HG02884 (cell line): ENCODE data around the gene C3AR1.
"Not testable (repeated sequence)": the region's sequence is repeated elsewhere in the genome, so short reads cannot be mapped to it uniquely, and the experiment has no call there.

Experiments
- ATAC-seq: cut with Tn5 transposase; IDR thresholded peaks from one replicate; pipeline ENCODE4 v1.9.1; 2021; ENCODE audit warnings: mild to moderate bottlenecking, moderate library complexity; ENCODE audit not compliant: unreplicated experiment

Gene C3AR1

DNA sequence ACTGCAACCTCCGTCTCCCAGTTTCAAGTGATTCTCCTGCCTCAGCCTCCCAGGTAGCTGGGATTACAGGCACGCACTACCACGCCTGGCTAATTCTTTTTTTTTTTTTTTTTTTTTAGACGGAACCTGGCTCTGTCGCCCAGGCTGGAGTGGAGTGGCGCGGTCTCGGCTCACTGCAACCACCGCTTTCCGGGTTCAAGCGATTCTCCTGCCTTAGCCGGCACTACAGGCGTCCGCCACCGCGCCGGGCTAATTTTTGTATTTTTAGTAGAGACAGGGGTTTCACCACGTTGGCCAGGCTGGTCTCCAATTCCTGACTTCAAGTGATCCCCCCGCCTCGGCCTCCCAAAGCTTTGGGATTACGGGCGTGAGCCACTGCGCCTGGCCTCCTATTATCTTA lies 35.1 kb downstream of the C3AR1 start:
- ATAC-seq: not testable (repeated sequence)

- no peak for ATAC-seq
These were observed 36.0 kb downstream of the C3AR1 start for GRCh38 chr12:8030189-8030588.

- ATAC-seq: no peak
These were observed 37.9 kb downstream of the C3AR1 start for GRCh38 chr12:8028267-8028666.

GRCh38 chr12:8027856-8028255 lies 38.3 kb downstream of the C3AR1 start:
- no peak for ATAC-seq

GRCh38 chr12:8026291-8026900 lies 39.8 kb downstream of the C3AR1 start:
- ATAC-seq: peak; percentile 97

- no peak for ATAC-seq
These were observed 47.2 kb downstream of the C3AR1 start for GRCh38 chr12:8018666-8019581.

GRCh38 chr12:8018213-8018612 lies 47.9 kb downstream of the C3AR1 start:
- ATAC-seq: not testable (repeated sequence)

DNA sequence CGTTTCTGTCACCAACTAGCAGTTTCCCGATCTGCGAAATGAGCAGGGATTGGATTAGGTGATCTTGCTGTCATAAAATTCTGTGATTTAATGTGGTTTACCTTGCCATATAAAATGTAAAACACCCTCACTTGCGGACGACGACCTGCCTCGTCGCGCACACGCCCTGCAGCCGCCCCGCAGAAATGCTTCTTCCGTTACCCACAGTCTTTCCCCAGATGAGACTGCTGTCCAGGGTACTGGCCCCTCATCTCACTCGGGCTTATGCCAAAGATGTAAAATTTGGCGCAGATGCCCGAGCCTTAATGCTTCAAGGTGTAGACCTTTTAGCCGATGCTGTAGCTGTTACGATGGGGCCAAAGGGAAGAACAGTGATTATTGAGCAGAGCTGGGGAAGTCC lies 51.3 kb downstream of the C3AR1 start:
- no peak for ATAC-seq

DNA sequence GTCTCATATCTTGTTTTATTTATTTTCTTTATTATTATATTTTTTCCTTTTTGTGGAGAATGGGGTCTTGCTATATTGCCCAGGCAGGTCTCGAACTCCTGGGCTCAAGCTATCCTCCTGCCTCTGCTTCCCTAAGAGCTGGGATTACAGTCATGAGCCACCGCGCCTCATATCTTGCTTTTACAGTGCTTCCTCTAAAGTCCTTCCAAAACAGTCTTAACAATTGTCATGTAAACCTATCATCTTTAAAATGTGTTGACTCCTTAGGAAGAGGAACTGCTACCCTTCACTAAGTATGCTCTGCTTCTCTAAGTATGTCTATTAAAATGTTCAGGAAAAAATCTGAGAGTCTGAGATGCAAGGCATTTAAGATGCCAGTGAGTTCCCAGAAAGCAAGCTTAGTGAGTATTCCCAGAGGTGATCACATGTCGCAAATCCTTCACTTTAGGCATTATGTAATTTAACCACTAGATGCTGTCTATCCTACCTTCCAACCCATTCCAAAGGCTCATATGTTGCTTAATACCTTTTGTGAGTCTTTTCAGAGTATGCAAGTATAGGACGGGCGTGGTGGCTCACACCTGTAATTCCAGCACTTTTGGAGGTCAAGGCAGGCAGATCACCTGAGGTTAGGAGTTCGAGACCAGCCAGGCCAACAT lies 53.4 kb downstream of the C3AR1 start:
- no peak for ATAC-seq

DNA sequence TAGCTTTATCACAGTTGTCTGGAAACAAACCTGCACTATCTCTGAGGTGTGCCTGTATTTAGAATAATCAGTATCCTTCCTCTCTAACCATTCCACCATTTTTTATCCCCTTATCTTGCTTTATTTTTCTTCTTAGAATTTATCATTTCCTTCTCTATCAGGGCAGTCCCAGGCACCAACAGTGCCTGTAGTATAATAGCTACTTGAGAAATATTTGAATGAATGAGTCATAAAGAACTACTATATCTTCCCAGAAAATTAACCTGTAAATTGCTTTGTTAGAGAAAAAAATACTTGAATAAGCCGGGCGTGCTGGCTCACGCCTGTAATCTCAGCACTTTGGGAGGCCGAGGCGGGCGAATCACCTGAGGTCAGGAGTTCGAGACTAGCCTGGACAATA lies 54.8 kb downstream of the C3AR1 start:
- no peak for ATAC-seq
